ENCODE measurements around the gene COX4I2. TPM values are rescaled to one million over a fixed set of nuclear protein-coding genes. Genes with fewer than 3 reads are reported as not detected.

Gene COX4I2
- polyA plus RNA-seq, 1 donor from 2014 or later: not detected

DNA sequence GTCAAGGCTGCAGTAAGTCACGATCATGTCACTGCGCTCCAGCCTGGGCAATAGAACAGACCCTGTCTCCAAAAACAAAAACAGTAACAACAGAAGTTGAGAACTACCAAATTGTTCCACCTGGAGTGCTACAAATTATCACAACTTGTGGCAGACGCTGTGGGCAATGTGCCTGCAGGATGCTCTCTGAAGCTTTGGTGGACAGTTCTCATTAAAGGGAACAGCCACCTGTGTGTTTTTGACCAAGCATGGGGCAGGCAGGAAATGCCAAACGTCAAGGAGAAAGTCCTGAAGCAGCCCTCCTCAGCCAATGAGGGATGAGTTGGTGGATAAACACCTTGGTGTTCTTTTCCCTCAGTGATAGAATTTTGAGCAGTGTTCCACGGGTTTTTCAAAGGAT is 15.8 kb downstream of the COX4I2 start:
- Histone ChIP-seq H3K9me3 (ENCODE audit: low read length) (no peaks in the 10 kb centered on the region), H3K27ac (ENCODE audit: low read length) (no peak overlapping the region), H3K4me2 (ENCODE audit: low read length) (no peak overlapping the region), H2AFZ (ENCODE audit: low read depth, low read length) (no peak overlapping the region), H3K79me2 (replicated peaks; ENCODE audit: insufficient read depth, low read length) (no peaks in the 10 kb centered on the region), H3K36me3 (ENCODE audit: insufficient read depth, low read length) (no peaks in the 10 kb centered on the region), H3K9me2 (ENCODE audit: insufficient read depth, low read length) (no peaks in the 10 kb centered on the region), H3F3A (ENCODE audit: insufficient read depth, low read length, poor library complexity, severe bottlenecking) (no peaks in the 10 kb centered on the region), H3K9ac (ENCODE audit: low read length) (no peak overlapping the region), H3K27me3 (ENCODE audit: insufficient read depth, low read depth, low read length) (no peaks in the 10 kb centered on the region), H3K4me3 (ENCODE audit: low read length) (no peak overlapping the region), H4K20me1 (ENCODE audit: insufficient read depth) (no peaks in the 10 kb centered on the region)
- no peak for TF ChIP-seq TAF1 (IDR thresholded peaks at IDR 0.05; ENCODE audit: low read depth)
- no peak for TF ChIP-seq EP300 (conservative IDR thresholded peaks at IDR 0.05; ENCODE audit: poor library complexity, severe bottlenecking)
- TF ChIP-seq, protein P1, sequence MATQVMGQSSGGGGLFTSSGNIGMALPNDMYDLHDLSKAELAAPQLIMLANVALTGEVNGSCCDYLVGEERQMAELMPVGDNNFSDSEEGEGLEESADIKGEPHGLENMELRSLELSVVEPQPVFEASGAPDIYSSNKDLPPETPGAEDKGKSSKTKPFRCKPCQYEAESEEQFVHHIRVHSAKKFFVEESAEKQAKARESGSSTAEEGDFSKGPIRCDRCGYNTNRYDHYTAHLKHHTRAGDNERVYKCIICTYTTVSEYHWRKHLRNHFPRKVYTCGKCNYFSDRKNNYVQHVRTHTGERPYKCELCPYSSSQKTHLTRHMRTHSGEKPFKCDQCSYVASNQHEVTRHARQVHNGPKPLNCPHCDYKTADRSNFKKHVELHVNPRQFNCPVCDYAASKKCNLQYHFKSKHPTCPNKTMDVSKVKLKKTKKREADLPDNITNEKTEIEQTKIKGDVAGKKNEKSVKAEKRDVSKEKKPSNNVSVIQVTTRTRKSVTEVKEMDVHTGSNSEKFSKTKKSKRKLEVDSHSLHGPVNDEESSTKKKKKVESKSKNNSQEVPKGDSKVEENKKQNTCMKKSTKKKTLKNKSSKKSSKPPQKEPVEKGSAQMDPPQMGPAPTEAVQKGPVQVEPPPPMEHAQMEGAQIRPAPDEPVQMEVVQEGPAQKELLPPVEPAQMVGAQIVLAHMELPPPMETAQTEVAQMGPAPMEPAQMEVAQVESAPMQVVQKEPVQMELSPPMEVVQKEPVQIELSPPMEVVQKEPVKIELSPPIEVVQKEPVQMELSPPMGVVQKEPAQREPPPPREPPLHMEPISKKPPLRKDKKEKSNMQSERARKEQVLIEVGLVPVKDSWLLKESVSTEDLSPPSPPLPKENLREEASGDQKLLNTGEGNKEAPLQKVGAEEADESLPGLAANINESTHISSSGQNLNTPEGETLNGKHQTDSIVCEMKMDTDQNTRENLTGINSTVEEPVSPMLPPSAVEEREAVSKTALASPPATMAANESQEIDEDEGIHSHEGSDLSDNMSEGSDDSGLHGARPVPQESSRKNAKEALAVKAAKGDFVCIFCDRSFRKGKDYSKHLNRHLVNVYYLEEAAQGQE (IDR thresholded peaks at IDR 0.05; ENCODE audit: borderline replicate concordance): no peak
- TF ChIP-seq EZH2 (IDR thresholded peaks at IDR 0.05; ENCODE audit: borderline replicate concordance, insufficient read depth, low read length, poor library complexity, severe bottlenecking): no peak
- no peak for TF ChIP-seq SMC3 (conservative IDR thresholded peaks at IDR 0.05; ENCODE audit: poor library complexity)
- TF ChIP-seq CTCF (IDR thresholded peaks at IDR 0.05; ENCODE audit: poor library complexity, severe bottlenecking): no peak
- TF ChIP-seq RAD21 (conservative IDR thresholded peaks at IDR 0.05): no peak
- no peak for TF ChIP-seq POLR2AphosphoS5 (IDR thresholded peaks at IDR 0.05)
- no peak for TF ChIP-seq MXI1 (conservative IDR thresholded peaks at IDR 0.05; ENCODE audit: poor library complexity, severe bottlenecking)

DNA sequence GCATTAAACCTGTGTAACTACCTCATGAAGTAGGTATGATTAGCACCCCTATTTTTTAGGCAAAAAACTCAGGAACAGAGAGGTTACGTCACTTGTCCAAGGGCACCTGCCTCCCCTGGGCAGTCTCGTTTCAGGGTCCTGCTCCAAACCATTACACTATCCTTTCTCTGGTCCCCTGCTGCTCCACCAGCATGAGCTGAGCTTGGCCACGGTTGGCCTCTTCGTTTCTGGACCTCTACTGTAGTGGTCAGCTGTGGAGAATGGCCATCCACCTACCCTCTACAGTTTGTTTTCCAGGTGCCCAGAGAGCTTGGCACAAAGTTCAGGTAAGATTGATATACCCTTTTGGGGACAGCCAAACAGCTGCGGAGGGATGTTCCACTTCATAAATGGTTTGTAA is 16.8 kb downstream of the COX4I2 start:
- H3K4me3 ChIP-seq (ENCODE audit: low read length): no peak overlapping the region
- H3K9me2 ChIP-seq (ENCODE audit: insufficient read depth, low read length): no peaks in the 10 kb centered on the region
- TF ChIP-seq POLR2AphosphoS5 (IDR thresholded peaks at IDR 0.05): no peak
- no peak for TF ChIP-seq MXI1 (conservative IDR thresholded peaks at IDR 0.05; ENCODE audit: poor library complexity, severe bottlenecking)
- TF ChIP-seq SMC3 (conservative IDR thresholded peaks at IDR 0.05; ENCODE audit: poor library complexity): no peak
- no peak for TF ChIP-seq TAF1 (IDR thresholded peaks at IDR 0.05; ENCODE audit: low read depth)
- TF ChIP-seq EZH2 (IDR thresholded peaks at IDR 0.05; ENCODE audit: borderline replicate concordance, insufficient read depth, low read length, poor library complexity, severe bottlenecking): no peak
- TF ChIP-seq, protein P1 (IDR thresholded peaks at IDR 0.05; ENCODE audit: borderline replicate concordance): no peak
- TF ChIP-seq RAD21 (conservative IDR thresholded peaks at IDR 0.05): no peak
- TF ChIP-seq CTCF (IDR thresholded peaks at IDR 0.05; ENCODE audit: poor library complexity, severe bottlenecking): no peak
- H3K9me3 ChIP-seq (ENCODE audit: low read length): no peaks in the 10 kb centered on the region
- H3K9ac ChIP-seq (ENCODE audit: low read length): no peak overlapping the region
- H3F3A ChIP-seq (ENCODE audit: insufficient read depth, low read length, poor library complexity, severe bottlenecking): no peaks in the 10 kb centered on the region
- no peak overlapping the region for H3K4me2 ChIP-seq (ENCODE audit: low read length)
- H2AFZ ChIP-seq (ENCODE audit: low read depth, low read length): no peak overlapping the region
- no peaks in the 10 kb centered on the region for H4K20me1 ChIP-seq (ENCODE audit: insufficient read depth)
- no peaks in the 10 kb centered on the region for H3K27me3 ChIP-seq (ENCODE audit: insufficient read depth, low read depth, low read length)
- H3K27ac ChIP-seq (ENCODE audit: low read length): no peak overlapping the region
- no peaks in the 10 kb centered on the region for H3K79me2 ChIP-seq (replicated peaks; ENCODE audit: insufficient read depth, low read length)
- H3K36me3 ChIP-seq (ENCODE audit: insufficient read depth, low read length): no peaks in the 10 kb centered on the region

Measured in neural cell (in vitro differentiated cells).